Lung (tissue), 12 donors: ENCODE measurements around the gene NIN. TPM values are rescaled to one million over a fixed set of nuclear protein-coding genes. Genes with fewer than 3 reads are reported as not detected.
"Not testable (repeated sequence)": the region's sequence is repeated elsewhere in the genome, so short reads cannot be mapped to it uniquely, and the experiment has no call there.

ENCODE experiments used
- ATAC-seq: fragments of 200-7000 bp; cut with Tn5 transposase; one replicate; pipeline ENCODE4 v1.9.1; 2020; ENCODE audit warnings: moderate number of reproducible peaks; ENCODE audit not compliant: insufficient read depth, low FRiP score
- DNase-seq, 3 donors: peaks; one replicate each; pipeline ENCODE4 v3.0.0-alpha.2; 2013 to 2017
- H3K27ac ChIP-seq, 2 donors: one replicate each; pipeline ENCODE4 v1.5.1; 2013; ENCODE audit warnings: mild to moderate bottlenecking in 2 of 2, moderate library complexity in 2 of 2, control low read depth in 1 of 2, inconsistent platforms in 1 of 2, low read depth in 1 of 2, low read length in 1 of 2
- H3K27me3 ChIP-seq, 3 donors: one replicate each; pipeline ENCODE4 v1.5.1; 2013; ENCODE audit warnings: low read length in 2 of 3; ENCODE audit not compliant: control insufficient read depth in 3 of 3, insufficient read depth in 3 of 3
- H3K36me3 ChIP-seq, 4 donors: one replicate each; pipeline ENCODE4 v1.5.1; 2013; ENCODE audit warnings: low read length in 4 of 4, mild to moderate bottlenecking in 1 of 4, moderate library complexity in 1 of 4; ENCODE audit not compliant: control insufficient read depth in 4 of 4, insufficient read depth in 4 of 4
- H3K4me1 ChIP-seq, 5 donors: one replicate each; pipeline ENCODE4 v1.5.1; 2013; ENCODE audit warnings: low read length in 5 of 5, mild to moderate bottlenecking in 2 of 5, moderate library complexity in 1 of 5; ENCODE audit not compliant: control insufficient read depth in 5 of 5, insufficient read depth in 5 of 5
- H3K4me3 ChIP-seq: one replicate; pipeline ENCODE4 v1.5.1; 2013; ENCODE audit warnings: mild to moderate bottlenecking, control low read depth, moderate library complexity
- H3K9ac ChIP-seq, 2 donors: one replicate each; pipeline ENCODE4 v1.5.1; 2013; ENCODE audit warnings: low read length in 2 of 2, control low read depth in 1 of 2; ENCODE audit not compliant: insufficient read depth in 1 of 2
- H3K9me3 ChIP-seq, 4 donors: one replicate each; pipeline ENCODE4 v1.5.1; 2013; ENCODE audit warnings: low read length in 3 of 4, mild to moderate bottlenecking in 1 of 4, moderate library complexity in 1 of 4; ENCODE audit not compliant: control insufficient read depth in 4 of 4, insufficient read depth in 3 of 4
- CTCF ChIP-seq: IDR thresholded peaks from 2 replicates; pipeline ENCODE4 v1.5.1; 2012; ENCODE audit warnings: mild to moderate bottlenecking; ENCODE audit errors: control extremely low read depth, extremely low read depth
- WGBS, 2 donors: extraction: QIAGEN DNeasy Blood & Tissue Kit; methylation state at CpG; one replicate each; pipeline ENCODE4 v1.1.7; 2013; 5-methylcytosine and 5-hydroxymethylcytosine counted together
- polyA plus RNA-seq, 2 donors: library from polyadenylated mRNA; stranded (reverse); fragments of 200-250 nt; gene quantifications; one replicate each; pipeline ENCODE4 v1.2.1, GENCODE V29; 2013
- total RNA-seq, 2 donors: library from RNA; depleted of rRNA in 1 of 2; stranded (reverse); fragments of >200 nt in 1 of 2; gene quantifications; one replicate each; pipeline ENCODE4 v1.2.1, GENCODE V29; 2014 to 2021
- donor health status: control.
- donor health status: control.
- donor health status: Bipolar disorder and iron deficiency.
- donor health status: healthy.
- donor health status: DM: yes; HTN: yes; CAD: no.

Gene NIN
- total and polyA plus RNA-seq, 4 donors: 5.2 to 38.6 (median 24.2) TPM

- WGBS, 2 donors: 54 to 72% methylated on average over 11 of the region's 11 CpGs
- Histone ChIP-seq H3K9me3 (peaks cover 0 to 2% (median 0%) of the 10 kb centered on the region in 4 donors), H3K4me1 (peaks cover 6 to 20% (median 10%) of the 10 kb centered on the region in 5 donors), H3K36me3 (no peaks in the 10 kb centered on the region), H3K9ac (no peak overlapping the region), H3K4me3 (no peak overlapping the region), H3K27ac (no peak overlapping the region), H3K27me3 (no peaks in the 10 kb centered on the region)
- DNase-seq (no peak), ATAC-seq (no peak)
- no peak for TF ChIP-seq CTCF
Observed at GRCh38 chr14:50822501-50823042, 8.4 kb downstream of the NIN start.

- peaks cover 6 to 22% (median 10%) of the 10 kb centered on the region in 5 donors for H3K4me1 ChIP-seq
- DNase-seq (no peak), ATAC-seq (no peak)
- TF ChIP-seq CTCF: no peak
- H3K27me3 ChIP-seq: no peaks in the 10 kb centered on the region
- no peak overlapping the region for H3K4me3 ChIP-seq
- no peak overlapping the region for H3K9ac ChIP-seq
- 47 to 64% methylated on average over 13 of the region's 13 CpGs for WGBS, 2 donors
- peaks cover 0 to 2% (median 0%) of the 10 kb centered on the region in 4 donors for H3K9me3 ChIP-seq
- peak overlapping the region in 1 of 2 donors; percentile 5 for H3K27ac ChIP-seq
- no peaks in the 10 kb centered on the region for H3K36me3 ChIP-seq
Observed at GRCh38 chr14:50821510-50822464, 9.2 kb downstream of the NIN start.

GRCh38 chr14:50820786-50821509 lies 10.0 kb downstream of the NIN start:
- H3K36me3 ChIP-seq: no peaks in the 10 kb centered on the region
- H3K9ac ChIP-seq: no peak overlapping the region
- no peak for TF ChIP-seq CTCF
- peaks cover 0 to 2% (median 0%) of the 10 kb centered on the region in 4 donors for H3K9me3 ChIP-seq
- H3K4me1 ChIP-seq: peaks cover 6 to 27% (median 10%) of the 10 kb centered on the region in 5 donors
- ATAC-seq (no peak), DNase-seq (no peak)
- no peaks in the 10 kb centered on the region for H3K27me3 ChIP-seq
- 65 to 78% methylated on average over 3 of the region's 3 CpGs for WGBS, 2 donors
- H3K27ac ChIP-seq: no peak overlapping the region
- H3K4me3 ChIP-seq: no peak overlapping the region

GRCh38 chr14:50819303-50819702 lies 11.7 kb downstream of the NIN start:
- DNase-seq, ATAC-seq, H3K27ac ChIP-seq, H3K27me3 ChIP-seq, H3K9ac ChIP-seq, H3K4me3 ChIP-seq, H3K9me3 ChIP-seq, H3K36me3 ChIP-seq: not testable (repeated sequence)
- WGBS, 2 donors: 90% methylated on average over 6 of the region's 6 CpGs
- H3K4me1 ChIP-seq: peaks cover 3 to 27% (median 10%) of the 10 kb centered on the region in 5 donors
